ENCODE measurements around the gene ASCL5. TPM values are rescaled to one million over a fixed set of nuclear protein-coding genes. Genes with fewer than 3 reads are reported as not detected.
A peak's percentile ranks its signal among the peaks of the same experiment; 100 is the strongest.

Gene ASCL5
- total and polyA plus RNA-seq, 2 of the 13 experiments (the other 11 are each of a cell fraction or from before 2014, with no cell fraction given), result not detected

- no peak for TF ChIP-seq ZBTB49 (CRISPR knock-in tag; IDR thresholded peaks at IDR 0.05; ENCODE audit: borderline replicate concordance)
- TF ChIP-seq ARID2 (CRISPR knock-in tag; IDR thresholded peaks at IDR 0.05; ENCODE audit: borderline replicate concordance), result no peak
- TF ChIP-seq ZNF577 (CRISPR knock-in tag; IDR thresholded peaks at IDR 0.05; ENCODE audit: borderline replicate concordance, low read depth), result no peak
- peak; percentile 48; the same call in 1 of the 2 replicates for TF ChIP-seq ZNF772 (CRISPR knock-in tag; IDR thresholded peaks at IDR 0.05)
- no peak for TF ChIP-seq ZBTB37 (CRISPR knock-in tag; IDR thresholded peaks at IDR 0.05)
- TF ChIP-seq ZNF788 (CRISPR knock-in tag; IDR thresholded peaks at IDR 0.05; ENCODE audit: borderline replicate concordance), result no peak; the same call in 1 of the 2 replicates
- no peak for TF ChIP-seq ZNF749 (CRISPR knock-in tag; IDR thresholded peaks at IDR 0.05; ENCODE audit: borderline replicate concordance)
- 0 out of 2 replicates have a peak, but pooled peaks have one; percentile 55 for TF ChIP-seq ZSCAN31 (CRISPR knock-in tag; IDR thresholded peaks at IDR 0.05; ENCODE audit: low read depth)
- 0 out of 2 replicates have a peak, but pooled peaks have one; percentile 77 for TF ChIP-seq SRY (CRISPR knock-in tag; IDR thresholded peaks at IDR 0.05)
- TF ChIP-seq ZNF484 (CRISPR knock-in tag; IDR thresholded peaks at IDR 0.05; ENCODE audit: borderline replicate concordance, low read depth), result no peak
- no peak for TF ChIP-seq ZNF333 (CRISPR knock-in tag; IDR thresholded peaks at IDR 0.05; ENCODE audit: borderline replicate concordance)
- 0 out of 2 replicates have a peak, but pooled peaks have one; percentile 25 for TF ChIP-seq ZNF225 (CRISPR knock-in tag; IDR thresholded peaks at IDR 0.05)
- no peak for TF ChIP-seq ATRX (CRISPR knock-in tag; IDR thresholded peaks at IDR 0.05; ENCODE audit: borderline replicate concordance)
- no peak for TF ChIP-seq GZF1 (CRISPR knock-in tag; IDR thresholded peaks at IDR 0.05)
- no peak for TF ChIP-seq REPIN1 (CRISPR knock-in tag; IDR thresholded peaks at IDR 0.05; ENCODE audit: borderline replicate concordance, low read depth)
- TF ChIP-seq RAD21 (CRISPR knock-in tag; IDR thresholded peaks at IDR 0.05), result no peak
- 0 out of 2 replicates have a peak, but pooled peaks have one; percentile 7 for TF ChIP-seq ZNF543 (CRISPR knock-in tag; IDR thresholded peaks at IDR 0.05)
Measured at GRCh38 chr1:201153474-201154388, 26.7 kb upstream of the ASCL5 start (continued).
